ENCODE data around the gene GOSR2. TPM values are rescaled to one million over a fixed set of nuclear protein-coding genes. Genes with fewer than 3 reads are reported as not detected.
"Not testable (repeated sequence)": the region's sequence is repeated elsewhere in the genome, so short reads cannot be mapped to it uniquely, and the experiment has no call there.

The GOSR2 gene
- polyA plus RNA-seq, 1 donor from 2014 or later = 41.4 TPM

DNA sequence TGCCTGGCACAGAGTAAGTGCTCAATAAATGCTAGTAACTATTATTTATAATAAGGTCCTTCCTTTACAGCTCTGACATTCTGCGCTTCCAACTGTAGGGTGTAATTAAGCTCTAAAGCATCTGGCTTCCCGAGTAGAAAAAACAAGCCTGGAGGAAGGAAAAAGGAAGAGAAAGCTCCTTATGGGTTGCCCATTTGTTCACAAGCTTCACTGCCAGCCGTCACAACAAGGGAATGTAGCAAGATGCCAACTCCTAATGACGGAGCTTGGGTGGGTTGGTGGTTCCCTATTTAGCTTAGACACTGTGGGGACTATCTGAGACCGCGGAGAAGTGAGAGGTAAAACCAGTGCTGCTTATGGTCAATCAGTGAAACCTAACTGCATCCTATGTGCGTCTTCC, 63.4 kb downstream of the GOSR2 start:
- H3F3A ChIP-seq (ENCODE audit: insufficient read depth, low read length, poor library complexity, severe bottlenecking) = no peaks in the 10 kb centered on the region
- no peaks in the 10 kb centered on the region for H3K9me2 ChIP-seq (ENCODE audit: insufficient read depth, low read length)
- no peaks in the 10 kb centered on the region for H3K79me2 ChIP-seq (replicated peaks; ENCODE audit: insufficient read depth, low read length)

DNA sequence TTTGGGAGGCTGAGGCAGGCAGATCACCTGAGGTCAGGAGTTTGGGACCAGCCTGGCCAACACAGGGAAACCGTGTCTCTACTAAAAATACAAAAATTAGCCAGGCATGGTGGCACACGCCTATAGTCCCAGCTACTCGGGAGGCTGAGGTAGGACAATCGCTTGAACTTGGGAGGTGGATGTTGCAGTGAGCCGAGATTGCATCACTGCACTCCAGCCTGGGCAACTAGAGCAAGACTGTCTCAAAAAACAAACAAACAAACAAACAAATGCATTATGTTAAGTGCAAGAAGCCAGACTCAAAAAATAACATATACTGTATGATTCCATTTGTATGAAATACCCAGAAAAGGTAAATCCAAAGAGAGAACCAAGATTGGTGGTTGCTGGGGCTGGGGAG, 65.0 kb downstream of the GOSR2 start:
- not testable (repeated sequence) for H2AFZ ChIP-seq (ENCODE audit: low read depth, low read length); H3K9ac ChIP-seq (ENCODE audit: low read length); H3K27me3 ChIP-seq (ENCODE audit: insufficient read depth, low read depth, low read length); H3K4me2 ChIP-seq (ENCODE audit: low read length); H3K27ac ChIP-seq (ENCODE audit: low read length); H3K9me3 ChIP-seq (ENCODE audit: low read length); H3F3A ChIP-seq (ENCODE audit: insufficient read depth, low read length, poor library complexity, severe bottlenecking); H3K79me2 ChIP-seq (replicated peaks; ENCODE audit: insufficient read depth, low read length); H4K20me1 ChIP-seq (ENCODE audit: insufficient read depth); H3K9me2 ChIP-seq (ENCODE audit: insufficient read depth, low read length); H3K36me3 ChIP-seq (ENCODE audit: insufficient read depth, low read length); H3K4me3 ChIP-seq (ENCODE audit: low read length)

More for the DNA sequence above, 63.4 kb downstream of the GOSR2 start:
- H3K36me3 ChIP-seq (ENCODE audit: insufficient read depth, low read length) = no peaks in the 10 kb centered on the region
- H3K27ac ChIP-seq (ENCODE audit: low read length) = no peak overlapping the region
- H4K20me1 ChIP-seq (ENCODE audit: insufficient read depth) = no peaks in the 10 kb centered on the region
- no peak overlapping the region for H3K4me2 ChIP-seq (ENCODE audit: low read length)
- H3K9me3 ChIP-seq (ENCODE audit: low read length) = no peaks in the 10 kb centered on the region
- H3K27me3 ChIP-seq (ENCODE audit: insufficient read depth, low read depth, low read length) = no peaks in the 10 kb centered on the region
- H2AFZ ChIP-seq (ENCODE audit: low read depth, low read length) = no peak overlapping the region
- TF ChIP-seq TAF1 (IDR thresholded peaks at IDR 0.05; ENCODE audit: low read depth) (no peak), POLR2AphosphoS5 (IDR thresholded peaks at IDR 0.05) (no peak), EZH2 (IDR thresholded peaks at IDR 0.05; ENCODE audit: borderline replicate concordance, insufficient read depth, low read length, poor library complexity, severe bottlenecking) (no peak), EP300 (conservative IDR thresholded peaks at IDR 0.05; ENCODE audit: poor library complexity, severe bottlenecking) (no peak), SMC3 (conservative IDR thresholded peaks at IDR 0.05; ENCODE audit: poor library complexity) (no peak), RAD21 (conservative IDR thresholded peaks at IDR 0.05) (no peak), MXI1 (conservative IDR thresholded peaks at IDR 0.05; ENCODE audit: poor library complexity, severe bottlenecking) (no peak)
- TF ChIP-seq, protein P1, sequence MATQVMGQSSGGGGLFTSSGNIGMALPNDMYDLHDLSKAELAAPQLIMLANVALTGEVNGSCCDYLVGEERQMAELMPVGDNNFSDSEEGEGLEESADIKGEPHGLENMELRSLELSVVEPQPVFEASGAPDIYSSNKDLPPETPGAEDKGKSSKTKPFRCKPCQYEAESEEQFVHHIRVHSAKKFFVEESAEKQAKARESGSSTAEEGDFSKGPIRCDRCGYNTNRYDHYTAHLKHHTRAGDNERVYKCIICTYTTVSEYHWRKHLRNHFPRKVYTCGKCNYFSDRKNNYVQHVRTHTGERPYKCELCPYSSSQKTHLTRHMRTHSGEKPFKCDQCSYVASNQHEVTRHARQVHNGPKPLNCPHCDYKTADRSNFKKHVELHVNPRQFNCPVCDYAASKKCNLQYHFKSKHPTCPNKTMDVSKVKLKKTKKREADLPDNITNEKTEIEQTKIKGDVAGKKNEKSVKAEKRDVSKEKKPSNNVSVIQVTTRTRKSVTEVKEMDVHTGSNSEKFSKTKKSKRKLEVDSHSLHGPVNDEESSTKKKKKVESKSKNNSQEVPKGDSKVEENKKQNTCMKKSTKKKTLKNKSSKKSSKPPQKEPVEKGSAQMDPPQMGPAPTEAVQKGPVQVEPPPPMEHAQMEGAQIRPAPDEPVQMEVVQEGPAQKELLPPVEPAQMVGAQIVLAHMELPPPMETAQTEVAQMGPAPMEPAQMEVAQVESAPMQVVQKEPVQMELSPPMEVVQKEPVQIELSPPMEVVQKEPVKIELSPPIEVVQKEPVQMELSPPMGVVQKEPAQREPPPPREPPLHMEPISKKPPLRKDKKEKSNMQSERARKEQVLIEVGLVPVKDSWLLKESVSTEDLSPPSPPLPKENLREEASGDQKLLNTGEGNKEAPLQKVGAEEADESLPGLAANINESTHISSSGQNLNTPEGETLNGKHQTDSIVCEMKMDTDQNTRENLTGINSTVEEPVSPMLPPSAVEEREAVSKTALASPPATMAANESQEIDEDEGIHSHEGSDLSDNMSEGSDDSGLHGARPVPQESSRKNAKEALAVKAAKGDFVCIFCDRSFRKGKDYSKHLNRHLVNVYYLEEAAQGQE (IDR thresholded peaks at IDR 0.05; ENCODE audit: borderline replicate concordance) = no peak
- TF ChIP-seq, protein P2, sequence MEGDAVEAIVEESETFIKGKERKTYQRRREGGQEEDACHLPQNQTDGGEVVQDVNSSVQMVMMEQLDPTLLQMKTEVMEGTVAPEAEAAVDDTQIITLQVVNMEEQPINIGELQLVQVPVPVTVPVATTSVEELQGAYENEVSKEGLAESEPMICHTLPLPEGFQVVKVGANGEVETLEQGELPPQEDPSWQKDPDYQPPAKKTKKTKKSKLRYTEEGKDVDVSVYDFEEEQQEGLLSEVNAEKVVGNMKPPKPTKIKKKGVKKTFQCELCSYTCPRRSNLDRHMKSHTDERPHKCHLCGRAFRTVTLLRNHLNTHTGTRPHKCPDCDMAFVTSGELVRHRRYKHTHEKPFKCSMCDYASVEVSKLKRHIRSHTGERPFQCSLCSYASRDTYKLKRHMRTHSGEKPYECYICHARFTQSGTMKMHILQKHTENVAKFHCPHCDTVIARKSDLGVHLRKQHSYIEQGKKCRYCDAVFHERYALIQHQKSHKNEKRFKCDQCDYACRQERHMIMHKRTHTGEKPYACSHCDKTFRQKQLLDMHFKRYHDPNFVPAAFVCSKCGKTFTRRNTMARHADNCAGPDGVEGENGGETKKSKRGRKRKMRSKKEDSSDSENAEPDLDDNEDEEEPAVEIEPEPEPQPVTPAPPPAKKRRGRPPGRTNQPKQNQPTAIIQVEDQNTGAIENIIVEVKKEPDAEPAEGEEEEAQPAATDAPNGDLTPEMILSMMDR (IDR thresholded peaks at IDR 0.05; ENCODE audit: poor library complexity, severe bottlenecking) = no peak
- H3K4me3 ChIP-seq (ENCODE audit: low read length) = no peak overlapping the region
- no peak overlapping the region for H3K9ac ChIP-seq (ENCODE audit: low read length)

Measured in neural cell (in vitro differentiated cells).